CD4-positive, alpha-beta T cell treated with Interleukin-2 at 100 ng/mL for 4 hours (primary cell): ENCODE measurements around the gene PHLDB1.

Source experiments
- DNase-seq: peaks from one replicate; pipeline ENCODE4 v3.0.0-alpha.2; 2020; ENCODE audit warnings: low spot score

PHLDB1 gene

DNA sequence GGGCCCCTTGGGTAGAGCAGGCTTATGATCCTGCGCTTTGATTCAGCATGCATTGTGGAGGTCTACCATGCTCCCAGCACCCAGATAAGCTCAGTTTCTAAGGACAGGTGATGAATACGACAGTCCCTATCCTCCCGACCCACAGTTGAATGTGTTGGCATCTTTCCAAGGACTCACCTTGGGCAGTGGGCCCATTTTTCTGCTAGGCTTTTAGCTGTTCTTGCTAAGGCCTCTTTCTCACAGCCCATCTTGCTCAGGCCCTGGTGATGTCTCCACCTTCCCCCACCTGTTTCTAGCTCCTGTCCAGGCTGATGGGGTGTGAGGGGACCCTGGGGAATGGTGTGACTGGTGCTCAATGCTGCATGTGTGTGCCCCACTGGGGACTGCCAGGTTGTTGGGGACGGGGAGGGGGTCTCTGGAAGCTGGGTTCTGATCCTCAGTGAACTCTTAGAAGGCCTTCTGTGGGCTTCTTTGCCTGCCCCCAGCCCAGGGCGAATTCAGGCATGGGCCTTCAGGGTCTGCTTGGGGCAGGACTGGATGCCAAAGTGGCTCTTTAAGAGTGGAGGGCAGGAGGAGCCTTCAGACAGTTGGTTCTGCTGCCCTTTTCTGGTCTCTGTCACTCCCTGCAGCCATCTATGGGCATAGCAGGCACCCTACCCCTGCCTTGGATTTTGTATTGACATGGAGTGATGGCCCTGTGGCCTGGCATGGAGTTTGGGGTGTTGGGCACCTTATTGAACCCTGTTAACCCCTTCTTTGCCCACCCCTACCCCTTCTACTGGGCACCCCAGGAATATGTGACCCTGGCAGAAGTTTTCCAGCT is 33.1 kb downstream of the PHLDB1 start:
- no peak for DNase-seq

DNA sequence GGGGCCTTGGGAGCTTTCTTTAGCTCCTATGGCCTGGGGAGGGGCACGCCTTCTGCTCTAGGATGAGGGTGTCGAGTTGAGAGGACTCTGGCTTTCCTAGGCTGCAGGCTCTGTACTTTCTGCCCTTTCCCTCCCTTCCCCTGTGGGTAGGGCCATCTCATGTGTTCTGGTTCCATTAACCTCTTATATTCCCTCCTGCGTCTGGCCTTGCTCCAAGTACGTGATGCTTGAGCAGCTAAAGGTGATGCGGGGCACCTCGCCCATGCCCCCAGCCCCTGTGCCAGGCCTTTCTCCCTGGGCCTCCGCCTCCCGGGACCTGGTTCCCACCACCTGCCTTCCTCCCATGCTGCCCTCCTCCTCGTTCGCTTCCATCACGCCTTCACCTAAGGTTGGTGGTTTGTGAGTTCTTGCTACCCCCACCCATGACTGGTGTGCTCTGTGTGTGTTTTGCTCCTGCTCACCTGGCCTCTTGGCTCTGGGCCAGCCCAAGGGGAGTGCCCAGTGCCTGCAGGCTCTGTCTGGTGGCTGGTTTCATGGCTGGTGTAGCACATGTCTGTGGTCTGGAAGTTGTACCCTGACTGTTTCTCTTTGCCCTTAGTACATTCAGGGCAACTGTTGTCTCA is 34.1 kb downstream of the PHLDB1 start:
- DNase-seq: no peak

DNA sequence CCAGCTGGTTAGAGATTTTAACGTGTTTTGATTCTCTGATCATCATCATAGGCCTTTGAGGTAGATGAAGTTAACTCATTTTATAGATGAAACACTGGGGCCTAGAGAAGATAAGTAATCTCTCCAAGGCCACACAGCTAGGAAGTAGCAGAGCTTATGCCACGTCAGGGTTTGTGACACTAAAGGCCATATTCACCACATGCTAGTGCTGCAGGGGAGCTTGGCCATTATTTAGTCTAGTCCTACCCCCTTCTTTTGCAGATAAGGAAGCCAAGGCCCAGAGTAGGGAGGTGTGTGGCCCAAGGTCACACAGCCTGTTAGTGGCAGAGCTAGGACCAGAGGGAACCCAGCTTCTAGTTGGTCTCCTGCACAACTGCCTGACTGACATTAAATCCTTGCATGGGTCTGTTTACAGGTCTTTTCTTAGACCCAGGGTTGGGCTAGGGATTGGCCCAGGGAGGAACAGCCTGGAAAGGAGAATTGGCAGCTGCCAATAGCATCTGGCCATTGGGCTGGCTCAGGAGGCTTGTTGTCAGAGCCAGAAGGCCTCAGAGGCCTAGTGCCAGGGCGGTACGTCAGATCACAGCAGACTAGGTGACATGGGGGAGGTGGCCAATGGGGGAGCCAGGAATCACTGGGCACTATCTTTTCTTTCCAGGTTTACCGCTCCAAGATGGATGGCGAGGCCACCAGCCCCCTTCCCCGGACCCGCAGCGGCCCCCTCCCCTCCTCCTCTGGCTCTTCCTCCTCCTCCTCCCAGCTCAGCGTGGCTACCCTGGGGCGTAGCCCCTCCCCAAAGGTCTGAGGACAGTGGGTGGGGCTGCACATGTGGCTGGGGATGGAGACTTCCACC is 36.0 kb downstream of the PHLDB1 start:
- no peak for DNase-seq

DNA sequence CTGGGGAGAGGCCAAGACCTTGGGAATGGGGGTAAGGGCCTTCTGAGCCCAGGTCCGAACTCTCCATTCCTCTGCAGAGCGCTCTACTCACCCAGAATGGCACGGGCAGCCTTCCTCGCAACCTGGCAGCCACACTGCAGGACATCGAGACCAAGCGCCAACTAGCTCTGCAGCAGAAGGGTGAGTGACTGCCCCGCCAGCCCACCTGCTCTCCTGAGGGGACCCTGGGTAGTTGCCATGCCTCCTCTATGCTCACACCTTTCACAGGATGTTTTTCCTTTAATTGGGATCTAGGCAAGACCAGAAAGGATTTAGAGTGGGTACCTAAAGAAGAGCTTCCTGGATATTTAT is 36.6 kb downstream of the PHLDB1 start:
- DNase-seq: no peak

DNA sequence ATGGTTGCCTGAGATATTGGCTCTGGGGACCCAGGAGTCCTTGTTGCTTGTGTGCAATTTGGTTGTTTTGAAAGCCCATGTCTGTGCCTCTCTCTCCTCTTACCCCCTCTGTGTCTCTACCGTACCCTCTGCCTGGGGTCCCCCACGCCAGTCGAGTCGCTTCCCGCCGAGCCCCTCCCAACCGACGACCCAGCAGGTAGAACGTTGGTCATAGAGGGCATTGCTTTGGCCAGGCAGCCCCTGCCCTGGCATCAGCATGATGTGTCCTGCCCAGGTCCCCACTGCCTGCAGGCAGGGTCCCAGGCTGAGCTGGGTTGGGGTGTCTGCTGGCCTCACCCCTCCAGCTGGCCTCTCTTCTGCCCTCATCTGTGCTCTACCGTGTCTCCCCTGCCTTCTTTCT is 37.1 kb downstream of the PHLDB1 start:
- DNase-seq: no peak

DNA sequence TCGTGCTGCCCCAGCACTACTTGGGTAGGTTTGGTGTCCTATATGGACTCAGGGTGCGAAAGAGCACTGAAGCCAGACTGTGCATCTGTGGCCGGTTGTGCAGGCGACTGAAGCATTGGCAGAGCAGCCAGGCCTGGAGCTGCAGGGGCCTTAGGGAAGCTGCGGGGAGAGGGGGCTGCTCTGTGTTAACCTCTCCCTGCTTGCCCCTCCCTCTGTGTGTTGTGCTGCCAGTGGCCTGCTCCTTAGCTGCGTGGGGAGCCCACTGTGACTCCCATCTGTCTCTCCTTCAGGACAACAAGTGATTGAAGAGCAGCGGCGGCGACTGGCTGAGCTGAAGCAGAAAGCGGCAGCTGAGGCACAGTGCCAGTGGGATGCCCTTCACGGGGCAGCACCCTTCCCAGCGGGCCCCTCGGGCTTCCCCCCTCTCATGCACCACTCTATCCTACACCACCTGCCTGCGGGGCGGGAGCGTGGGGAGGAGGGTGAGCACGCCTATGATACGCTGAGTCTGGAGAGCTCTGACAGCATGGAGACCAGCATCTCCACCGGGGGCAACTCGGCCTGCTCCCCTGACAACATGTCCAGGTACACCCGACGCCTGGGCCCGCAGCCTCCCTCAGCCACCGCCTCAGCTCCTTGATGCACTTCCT is 37.8 kb downstream of the PHLDB1 start:
- no peak for DNase-seq

DNA sequence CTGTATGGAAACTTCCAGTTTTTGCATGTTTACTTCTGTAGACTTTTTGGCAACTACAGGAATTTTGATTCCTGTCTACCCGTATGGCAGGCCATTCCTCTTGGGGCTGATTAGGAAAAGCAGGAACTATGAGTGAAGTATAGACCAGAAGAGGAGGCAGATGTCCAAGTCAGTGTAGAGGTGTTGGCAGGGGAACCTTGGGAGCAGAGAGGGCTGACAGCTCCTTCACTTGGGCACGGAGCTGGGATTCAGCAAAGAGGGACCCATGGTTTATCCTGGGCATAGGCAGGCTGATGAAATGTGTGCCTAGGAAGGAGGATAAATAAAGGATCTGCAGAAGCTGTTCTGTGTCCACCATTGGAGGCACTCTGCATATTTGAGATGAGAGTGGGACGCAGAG is 39.0 kb downstream of the PHLDB1 start:
- DNase-seq: no peak

DNA sequence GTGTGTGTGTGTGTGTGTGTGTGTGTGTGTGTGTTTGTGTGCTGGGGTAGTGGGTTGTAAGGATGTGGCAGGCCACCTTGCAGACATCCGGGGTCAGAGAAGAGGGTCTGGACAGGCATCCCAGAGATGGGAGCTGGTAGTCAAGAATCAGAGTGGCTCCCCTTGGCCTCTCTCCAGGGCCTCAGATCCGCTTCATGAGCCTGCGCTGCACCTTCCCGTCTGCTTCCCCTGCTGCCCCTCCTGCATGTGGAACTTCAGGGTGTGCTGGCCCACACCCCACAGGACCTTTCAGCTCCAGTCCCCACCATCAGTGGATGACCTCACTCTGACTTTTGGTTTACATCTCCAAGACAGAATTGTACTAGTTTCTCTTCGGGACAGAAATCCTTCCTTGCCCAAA is 40.9 kb downstream of the PHLDB1 start:
- DNase-seq: no peak

DNA sequence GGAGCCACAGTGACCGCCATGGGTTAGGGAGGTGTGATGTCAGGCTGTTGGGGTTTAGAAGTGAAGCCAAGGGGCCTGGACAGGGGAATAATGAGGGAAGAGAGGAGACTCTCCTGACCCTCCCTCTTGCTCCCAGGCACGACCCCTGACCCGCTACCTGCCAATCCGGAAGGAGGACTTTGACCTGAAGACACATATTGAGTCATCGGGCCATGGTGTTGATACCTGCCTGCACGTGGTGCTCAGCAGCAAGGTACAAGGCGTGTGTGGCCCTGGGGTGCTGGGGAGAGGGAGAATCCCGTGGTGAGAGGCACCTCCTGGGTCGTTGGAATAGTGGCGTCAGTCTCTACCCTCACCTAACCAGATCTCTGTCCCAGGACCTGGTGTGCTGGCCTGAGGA is 42.5 kb downstream of the PHLDB1 start:
- no peak for DNase-seq

DNA sequence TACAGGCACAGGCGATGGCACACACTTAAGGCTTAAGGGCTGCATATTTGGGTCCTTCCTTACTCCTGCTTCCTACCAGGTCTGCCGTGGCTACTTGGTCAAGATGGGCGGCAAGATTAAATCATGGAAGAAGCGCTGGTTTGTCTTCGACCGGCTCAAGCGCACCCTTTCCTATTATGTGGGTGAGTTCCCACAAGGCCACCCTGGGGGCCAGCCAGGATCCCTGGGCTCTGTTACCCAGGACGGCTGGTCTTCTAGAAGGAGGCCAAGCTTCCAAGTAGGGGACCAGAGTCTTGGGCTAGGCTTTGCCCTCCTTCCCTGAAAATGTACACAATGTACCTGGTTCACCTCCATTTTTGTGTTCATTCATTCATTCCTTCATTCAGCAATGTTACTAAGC is 43.0 kb downstream of the PHLDB1 start:
- no peak for DNase-seq

DNA sequence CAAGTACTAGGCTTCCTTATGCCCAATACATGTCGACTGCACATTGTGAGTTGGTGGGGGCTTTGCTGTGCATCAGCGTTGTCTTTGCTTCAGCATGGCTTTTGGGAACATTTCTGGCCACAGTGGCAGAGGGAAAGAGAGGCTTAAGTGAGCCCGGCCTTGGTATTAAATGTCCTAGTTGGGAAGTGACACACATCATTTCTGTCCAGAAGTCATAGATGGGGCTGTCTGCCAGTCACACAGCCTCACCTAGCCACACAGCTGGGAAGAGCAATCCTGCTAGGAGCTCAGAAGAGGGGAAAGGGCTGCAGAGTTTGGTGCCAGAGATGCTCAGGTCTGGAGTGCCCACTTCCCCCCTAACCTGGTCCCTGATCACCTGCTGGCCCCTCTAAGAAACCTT is 44.4 kb downstream of the PHLDB1 start:
- no peak for DNase-seq

DNA sequence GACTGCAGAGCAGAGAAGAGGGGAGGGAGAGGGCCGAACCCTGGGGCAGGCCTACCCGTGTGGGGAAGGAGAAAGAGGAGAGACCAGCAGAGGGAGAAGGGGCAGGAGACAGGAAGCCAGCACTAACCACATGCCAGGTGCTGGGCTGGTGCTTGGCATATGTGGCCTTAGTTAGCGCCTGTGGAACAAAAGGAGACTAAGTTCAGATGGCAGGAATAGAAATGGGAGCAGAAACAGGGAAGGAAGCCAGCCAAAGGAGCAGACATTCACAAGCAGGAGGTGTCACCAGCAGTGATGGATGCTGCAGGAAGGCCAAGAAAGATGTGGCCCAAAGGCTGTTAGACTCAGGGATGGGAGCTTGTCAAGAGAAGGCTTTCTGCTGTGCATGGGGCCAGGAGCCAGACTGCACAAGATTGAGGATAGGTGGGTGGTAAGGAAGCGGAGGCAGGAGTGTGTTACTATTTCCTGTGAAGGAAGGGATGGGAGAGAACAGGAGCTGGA is 45.3 kb downstream of the PHLDB1 start:
- no peak for DNase-seq

DNA sequence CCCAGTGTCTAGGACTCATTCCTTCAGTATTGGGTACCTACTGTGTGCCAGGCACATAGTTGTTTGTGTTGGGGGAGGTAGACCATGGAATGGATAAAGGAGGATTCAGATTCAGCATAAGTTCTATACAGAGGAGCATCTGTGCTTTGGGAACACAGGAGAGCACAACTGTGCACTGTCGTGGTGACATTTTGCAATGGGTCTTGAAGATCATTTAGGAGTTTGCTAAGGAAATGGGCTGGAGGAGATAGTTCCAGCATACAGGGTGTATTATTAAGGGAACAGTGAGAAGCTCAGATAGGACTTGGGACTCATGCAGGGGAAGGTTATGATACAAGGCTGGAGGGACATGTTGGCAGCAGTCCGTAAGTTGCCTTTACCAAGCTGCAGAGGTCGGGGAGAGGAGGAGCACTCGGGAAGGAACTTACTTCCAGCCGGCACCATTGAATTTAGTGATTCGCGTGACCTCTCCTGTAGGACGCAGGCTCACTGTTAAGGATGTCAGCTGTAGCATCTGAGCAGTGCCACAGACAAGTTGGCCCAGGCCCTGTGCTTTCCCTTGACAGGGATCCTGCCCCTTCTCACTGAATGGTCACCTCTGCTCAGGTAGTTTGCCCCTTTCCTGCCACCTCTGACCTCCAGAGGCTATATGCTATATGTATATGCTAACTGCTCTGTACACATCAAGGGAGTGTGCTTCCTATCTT is 46.4 kb downstream of the PHLDB1 start:
- DNase-seq: no peak

DNA sequence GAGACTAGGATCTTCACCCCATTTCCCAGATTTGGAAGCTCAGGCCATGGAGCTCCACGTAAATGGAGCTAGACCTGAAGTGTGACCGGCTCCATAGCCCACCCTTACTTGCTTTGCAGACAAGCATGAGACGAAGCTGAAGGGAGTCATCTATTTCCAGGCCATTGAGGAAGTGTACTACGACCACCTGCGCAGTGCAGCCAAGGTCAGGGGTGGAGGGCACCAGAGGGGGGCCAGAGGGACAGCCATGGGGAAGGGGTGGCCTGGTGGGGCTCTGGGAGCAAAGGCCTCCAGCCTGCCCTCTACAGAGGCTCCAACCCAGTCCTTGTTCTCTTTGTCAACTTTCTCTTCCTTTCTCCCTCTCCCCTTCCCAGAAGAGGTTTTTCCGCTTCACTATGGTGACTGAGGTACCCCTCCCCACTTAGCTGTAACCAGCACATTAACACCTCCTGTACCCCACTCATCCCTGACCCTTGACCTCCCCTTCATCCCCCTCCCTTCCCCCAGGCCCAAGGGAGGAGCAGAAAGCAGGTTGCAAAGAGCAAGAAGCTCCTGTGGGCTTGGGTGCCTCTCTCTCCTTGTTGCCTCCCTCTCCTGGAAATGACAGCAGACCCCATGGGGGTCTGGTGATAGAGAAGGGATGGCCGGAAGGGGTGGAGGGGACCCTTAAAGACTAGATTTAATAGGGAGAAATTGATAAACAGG is 48.2 kb downstream of the PHLDB1 start:
- DNase-seq: no peak

DNA sequence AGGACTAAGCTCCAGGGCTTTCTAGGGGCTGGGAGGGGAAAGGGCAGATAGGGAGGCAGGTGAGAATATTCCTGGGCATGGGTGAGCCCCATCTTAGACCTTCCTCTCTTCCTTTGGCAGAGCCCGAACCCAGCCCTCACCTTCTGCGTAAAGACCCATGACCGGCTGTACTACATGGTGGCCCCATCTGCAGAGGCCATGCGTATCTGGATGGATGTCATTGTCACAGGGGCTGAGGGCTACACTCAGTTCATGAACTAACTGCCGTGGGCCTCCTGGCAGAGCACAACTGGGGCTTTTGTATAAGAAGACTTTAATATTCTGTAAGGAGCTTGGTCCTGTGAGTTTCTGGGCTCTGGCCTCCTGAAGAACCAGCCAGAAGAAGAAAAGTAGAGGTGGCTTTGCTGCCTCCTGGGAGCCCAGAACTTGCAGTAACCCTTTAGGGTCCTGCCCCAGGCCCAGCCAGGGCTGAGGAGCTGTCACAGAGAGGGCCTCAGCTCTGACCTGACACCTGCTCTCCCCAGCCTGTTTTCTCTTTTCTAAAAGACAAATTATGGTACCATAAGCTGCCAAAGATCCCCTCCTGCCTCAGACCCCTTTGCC is 49.2 kb downstream of the PHLDB1 start:
- DNase-seq: no peak

DNA sequence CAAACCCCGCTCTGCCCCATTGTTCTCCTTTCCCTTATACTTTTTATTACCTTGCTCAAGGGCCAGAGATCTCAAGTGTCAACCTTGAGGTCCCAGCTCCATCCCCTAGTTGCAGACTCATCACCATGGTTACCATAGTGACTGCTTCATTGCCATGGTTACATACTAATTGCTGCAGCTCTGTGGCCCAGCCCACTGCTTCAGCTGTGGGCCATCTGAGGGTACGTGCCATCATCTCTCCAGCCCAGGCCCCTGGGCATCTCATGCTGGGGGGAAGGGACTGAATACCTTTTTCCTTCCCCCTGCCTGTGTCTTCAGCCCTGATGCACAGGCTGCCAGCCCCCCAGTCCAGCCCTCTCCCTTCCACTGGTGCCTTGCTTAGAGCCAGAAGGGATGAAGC is 49.8 kb downstream of the PHLDB1 start:
- no peak for DNase-seq

DNA sequence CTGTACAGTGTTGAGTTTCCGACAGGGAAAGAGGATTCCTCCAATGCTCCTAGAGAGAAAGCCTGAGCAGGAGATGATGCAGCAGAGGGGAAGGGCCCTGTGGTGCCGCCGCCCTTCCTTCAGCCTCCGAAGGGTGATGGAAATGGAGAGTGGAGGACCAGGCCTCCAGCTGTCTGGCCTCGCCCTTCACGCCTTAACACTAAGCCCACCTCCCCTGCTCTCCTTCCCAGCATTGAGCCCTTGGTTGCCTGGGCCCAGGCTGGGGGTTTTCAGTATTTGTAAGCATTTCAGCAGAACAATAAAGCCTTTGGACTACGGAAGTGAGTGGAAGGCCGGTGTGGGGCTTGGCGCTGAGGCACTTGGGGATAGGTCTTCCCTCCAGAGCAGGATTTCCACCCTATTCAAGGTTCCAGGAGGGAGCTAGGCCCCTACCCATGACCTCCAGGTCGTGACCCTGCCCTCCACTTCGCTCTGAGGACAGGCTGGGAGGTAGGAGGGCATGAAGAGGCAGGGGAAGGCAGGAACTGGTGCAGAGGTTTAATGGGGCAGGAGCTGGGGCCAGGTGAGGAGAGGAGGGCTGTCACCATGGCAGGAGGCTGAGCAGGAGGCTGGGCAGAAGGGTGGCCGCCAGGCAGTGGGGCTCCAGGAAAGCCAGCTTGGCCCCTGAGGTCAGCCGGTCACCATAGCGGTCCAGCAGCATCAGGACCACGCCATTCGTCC is 50.5 kb downstream of the PHLDB1 start:
- DNase-seq: no peak

DNA sequence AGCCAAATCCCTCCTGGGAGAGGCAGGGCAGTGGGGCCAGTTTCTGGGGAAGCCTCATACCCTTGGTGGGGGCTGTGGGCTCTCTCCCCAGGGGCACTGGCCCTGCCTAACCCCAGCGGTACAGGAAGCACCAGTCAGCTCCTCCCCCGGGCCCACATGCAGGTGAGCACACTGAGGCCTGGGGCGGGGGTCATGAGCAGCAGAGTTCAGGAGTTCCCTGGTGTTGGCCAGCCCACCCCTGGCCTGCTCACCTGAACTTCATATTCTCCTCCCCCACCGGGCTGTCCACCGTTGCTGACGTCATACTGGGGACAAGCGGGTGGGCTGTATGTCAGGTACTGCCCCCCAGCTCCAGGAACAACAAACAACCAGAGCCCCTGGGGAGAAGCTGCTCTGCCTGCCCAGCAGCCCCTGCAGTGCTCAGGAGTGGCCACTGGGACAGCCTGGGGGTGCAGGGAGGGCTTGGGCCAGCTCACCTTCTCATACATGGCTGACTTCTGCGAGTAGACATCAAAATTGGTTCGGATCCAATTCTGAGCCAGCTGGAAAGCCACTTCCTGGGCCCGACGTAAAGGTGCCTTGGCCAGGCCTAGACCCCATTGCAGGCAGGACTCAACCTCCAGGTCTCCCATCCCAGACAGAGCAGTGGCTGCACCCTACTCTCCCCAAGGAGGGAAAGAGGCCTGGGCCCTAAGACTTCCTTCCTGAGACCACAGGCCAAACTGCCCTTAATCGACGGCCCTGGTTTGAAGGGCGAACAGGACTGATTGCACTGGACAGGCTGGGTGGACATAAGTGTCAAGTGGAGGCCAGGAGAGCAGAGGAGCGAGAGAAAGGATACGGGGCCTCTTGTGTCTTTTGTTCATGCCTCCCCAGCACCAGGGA is 51.3 kb downstream of the PHLDB1 start:
- no peak for DNase-seq
